Choroid plexus epithelial cell (primary cell): ENCODE measurements around the gene CLCA2.

Source experiments
- DNase-seq: peaks from one replicate; pipeline ENCODE4 v3.0.0-alpha.2; 2010; ENCODE audit warnings: low read depth
- H3K4me3 ChIP-seq: 2 replicates; pipeline ENCODE4 v1.5.1; 2011; ENCODE audit warnings: low read depth, mild to moderate bottlenecking, control low read depth, low read length, moderate library complexity
- TF ChIP-seq, protein P1 (sequence below): conservative IDR thresholded peaks from 2 replicates; pipeline ENCODE4 v1.5.1; 2011; ENCODE audit warnings: low read depth, mild to moderate bottlenecking, control low read depth, inconsistent platforms, low read length, moderate library complexity

CLCA2 gene

DNA sequence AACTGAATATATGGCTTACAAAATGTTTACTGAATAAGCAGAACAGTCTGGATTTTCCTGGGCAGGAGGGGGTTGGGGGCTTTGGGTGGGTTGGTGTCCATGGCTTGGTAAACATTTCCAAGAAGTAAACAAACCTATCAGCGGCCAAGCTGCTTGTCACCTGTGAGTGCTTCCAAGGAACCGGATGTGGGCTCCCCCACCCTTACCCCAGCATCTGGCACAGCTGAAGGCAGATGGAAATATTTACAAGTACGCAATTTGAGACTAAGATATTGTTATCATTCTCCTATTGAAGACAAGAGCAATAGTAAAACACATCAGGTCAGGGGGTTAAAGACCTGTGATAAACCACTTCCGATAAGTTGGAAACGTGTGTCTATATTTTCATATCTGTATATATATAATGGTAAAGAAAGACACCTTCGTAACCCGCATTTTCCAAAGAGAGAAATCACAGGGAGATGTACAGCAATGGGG lies 44.6 kb downstream of the CLCA2 start, which contains the start of gene CLCA1:
CLCA1 (plus strand) TSS at position 427 of the 477 bp plus-strand sequence; CDS start at position 472, 45 bp downstream.
- DNase-seq, result no peak
- no peak within 1 kb of the TSS for H3K4me3 ChIP-seq
- TF ChIP-seq, protein P1, sequence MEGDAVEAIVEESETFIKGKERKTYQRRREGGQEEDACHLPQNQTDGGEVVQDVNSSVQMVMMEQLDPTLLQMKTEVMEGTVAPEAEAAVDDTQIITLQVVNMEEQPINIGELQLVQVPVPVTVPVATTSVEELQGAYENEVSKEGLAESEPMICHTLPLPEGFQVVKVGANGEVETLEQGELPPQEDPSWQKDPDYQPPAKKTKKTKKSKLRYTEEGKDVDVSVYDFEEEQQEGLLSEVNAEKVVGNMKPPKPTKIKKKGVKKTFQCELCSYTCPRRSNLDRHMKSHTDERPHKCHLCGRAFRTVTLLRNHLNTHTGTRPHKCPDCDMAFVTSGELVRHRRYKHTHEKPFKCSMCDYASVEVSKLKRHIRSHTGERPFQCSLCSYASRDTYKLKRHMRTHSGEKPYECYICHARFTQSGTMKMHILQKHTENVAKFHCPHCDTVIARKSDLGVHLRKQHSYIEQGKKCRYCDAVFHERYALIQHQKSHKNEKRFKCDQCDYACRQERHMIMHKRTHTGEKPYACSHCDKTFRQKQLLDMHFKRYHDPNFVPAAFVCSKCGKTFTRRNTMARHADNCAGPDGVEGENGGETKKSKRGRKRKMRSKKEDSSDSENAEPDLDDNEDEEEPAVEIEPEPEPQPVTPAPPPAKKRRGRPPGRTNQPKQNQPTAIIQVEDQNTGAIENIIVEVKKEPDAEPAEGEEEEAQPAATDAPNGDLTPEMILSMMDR, result no peak

DNA sequence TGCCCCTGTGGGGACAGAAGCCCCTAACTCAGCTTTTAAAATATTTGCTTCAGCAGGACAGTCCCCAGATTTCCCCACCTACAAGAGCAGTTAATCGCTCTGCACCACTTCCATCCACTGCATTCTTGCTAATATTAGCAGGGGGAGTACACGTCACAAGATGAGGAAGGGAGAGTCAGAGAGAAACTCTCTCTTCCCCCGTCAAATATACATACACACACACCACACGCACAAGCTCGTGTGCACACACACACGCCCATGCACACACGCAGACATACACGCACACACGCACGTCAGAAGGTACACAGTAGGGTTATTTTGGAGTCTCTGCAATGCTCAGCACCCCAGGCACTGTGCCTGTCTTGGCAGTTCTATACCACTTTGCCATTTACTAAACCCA lies 46.9 kb downstream of the CLCA2 start:
- H3K4me3 ChIP-seq, result no peak overlapping the region
- TF ChIP-seq, protein P1, result no peak
- no peak for DNase-seq

DNA sequence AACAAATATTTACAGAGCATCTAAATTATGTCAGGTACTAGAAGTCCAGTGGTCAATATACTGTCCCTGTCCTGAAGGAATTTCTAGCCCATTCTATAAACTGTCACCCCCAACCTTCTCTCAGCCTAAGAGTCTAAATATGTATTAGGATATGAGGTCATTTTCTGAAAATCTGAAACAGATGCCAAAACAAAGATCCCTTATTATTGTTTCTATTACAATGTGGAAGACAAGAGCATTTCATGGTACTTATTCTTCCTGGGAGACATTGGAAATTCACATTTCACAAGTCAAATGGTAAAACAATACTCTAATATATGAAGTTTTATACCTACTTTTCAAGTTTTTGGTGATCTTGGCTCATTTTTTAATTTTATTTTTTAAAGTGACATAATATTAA lies 47.3 kb downstream of the CLCA2 start:
- peak; percentile 17 for DNase-seq
- TF ChIP-seq, protein P1, result no peak
- no peak overlapping the region for H3K4me3 ChIP-seq

DNA sequence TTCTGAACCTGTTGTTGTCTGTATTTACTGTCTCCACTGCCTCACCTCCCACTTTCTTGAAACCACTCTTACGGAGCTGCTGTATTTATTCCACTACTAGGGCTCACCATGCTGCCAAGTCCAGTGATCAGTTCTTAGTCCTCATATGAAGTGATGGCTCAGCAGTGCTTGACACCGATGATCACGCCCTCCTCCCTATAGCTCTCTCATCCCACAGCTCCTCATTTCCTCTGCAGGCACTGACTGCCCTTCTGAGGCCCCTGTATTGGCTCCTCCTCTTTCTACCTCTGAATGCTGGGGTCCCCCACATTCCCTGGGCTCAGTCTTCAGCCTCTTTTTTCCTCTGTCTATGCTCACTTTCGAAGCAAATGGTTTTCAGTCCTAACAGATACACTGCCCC lies 48.2 kb downstream of the CLCA2 start:
- TF ChIP-seq, protein P1, result no peak
- no peak for DNase-seq
- no peak overlapping the region for H3K4me3 ChIP-seq

DNA sequence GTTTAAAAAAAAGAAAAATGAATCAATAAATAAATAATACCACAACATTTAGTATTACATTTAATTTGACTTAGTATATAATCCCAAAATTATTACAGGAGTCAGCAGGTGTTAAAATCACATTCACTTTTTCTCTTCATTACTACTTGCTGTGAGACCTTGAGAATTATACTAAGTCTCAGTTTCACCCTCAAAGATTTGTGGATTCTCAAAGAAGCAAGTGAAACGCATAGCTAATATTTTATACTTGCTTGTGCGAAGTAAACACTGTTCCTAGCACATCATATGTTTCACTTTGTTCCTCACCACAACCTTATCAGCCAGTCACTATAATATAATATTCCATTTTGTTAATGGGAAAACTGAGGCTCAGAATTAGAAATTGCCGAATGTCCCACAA lies 48.8 kb downstream of the CLCA2 start:
- no peak for DNase-seq
- TF ChIP-seq, protein P1, result no peak
- no peak overlapping the region for H3K4me3 ChIP-seq

- no peak for DNase-seq
- H3K4me3 ChIP-seq, result no peak overlapping the region
- TF ChIP-seq, protein P1, result no peak
Measured at GRCh38 chr1:86477256-86477655, 53.3 kb downstream of the CLCA2 start.

DNA sequence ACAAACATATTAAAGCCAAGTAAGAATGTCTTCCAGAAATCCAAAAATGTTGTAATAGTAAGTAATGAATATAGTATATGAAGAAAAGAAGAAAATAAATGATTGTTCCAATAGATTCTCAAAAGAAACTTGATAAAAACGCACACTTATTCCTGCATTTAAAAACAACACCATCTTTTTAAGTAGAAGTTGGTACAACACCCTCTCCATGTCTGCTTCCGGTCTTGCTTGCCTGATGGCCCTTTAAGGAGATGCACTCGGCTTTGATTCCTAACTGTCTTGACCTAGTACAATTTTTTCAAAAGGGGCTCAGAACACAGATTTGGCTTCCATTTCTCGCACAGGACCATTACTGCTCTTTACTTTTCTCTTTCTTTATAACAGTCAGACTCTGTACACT lies 53.7 kb downstream of the CLCA2 start:
- no peak for DNase-seq
- TF ChIP-seq, protein P1, result no peak
- no peak overlapping the region for H3K4me3 ChIP-seq
